SK-N-SH treated with all-trans-retinoic acid at 6 μM for 48 hours (cell line): ENCODE results near the gene NCKAP5.

Source experiments
- CREB5 ChIP-seq: fragments of 250-450 bp; sonication (Bioruptor Pico); IDR thresholded peaks from 2 replicates; pipeline ENCODE4 v1.5.1; 2020; ENCODE audit warnings: low read depth, mild to moderate bottlenecking, moderate library complexity
- CSDC2 ChIP-seq: fragments of 250-450 bp; sonication (Bioruptor Pico); IDR thresholded peaks from 2 replicates; pipeline ENCODE4 v1.5.0; 2020; ENCODE audit warnings: mild to moderate bottlenecking, moderate library complexity
- PATZ1 ChIP-seq: fragments of 250-450 bp; sonication (Bioruptor Pico); IDR thresholded peaks from 2 replicates; pipeline ENCODE4 v1.8.0; 2020; ENCODE audit warnings: mild to moderate bottlenecking, moderate library complexity, borderline replicate concordance
- PPARA ChIP-seq: fragments of 250-450 bp; sonication (Bioruptor Pico); IDR thresholded peaks from 2 replicates; pipeline ENCODE4 v1.5.0; 2020; ENCODE audit warnings: mild to moderate bottlenecking, borderline replicate concordance
- ZNF565 ChIP-seq: fragments of 450-650 bp; formaldehyde crosslinking; conservative IDR thresholded peaks from 2 replicates; pipeline ENCODE4 v1.5.0; 2020; ENCODE audit warnings: low read depth, mild to moderate bottlenecking, moderate library complexity
- ZNF8 ChIP-seq: fragments of 450-650 bp; formaldehyde crosslinking; IDR thresholded peaks from 2 replicates; pipeline ENCODE4 v1.5.0; 2020; ENCODE audit warnings: mild to moderate bottlenecking, moderate library complexity

- no peak for TF ChIP-seq PPARA
- TF ChIP-seq ZNF8 (CRISPR knock-in tag) = no peak
- TF ChIP-seq CREB5 (CRISPR knock-in tag) = no peak
- TF ChIP-seq ZNF565 (CRISPR knock-in tag) = no peak
- TF ChIP-seq CSDC2 (CRISPR knock-in tag) = no peak
- TF ChIP-seq PATZ1 (CRISPR knock-in tag) = no peak
These were observed 671.2 kb downstream of the NCKAP5 start for GRCh38 chr2:132897111-132897510.
